PC-9 (cell line): ENCODE data around the gene UGDH. TPM values are rescaled to one million over a fixed set of nuclear protein-coding genes. Genes with fewer than 3 reads are reported as not detected.

Experiments used
- BruUV-seq: library from RNA; stranded (reverse); fragments of 400-500 nt; replicated peaks from 2 replicates; lab custom pipeline; 2021; lab: Mats Ljungman, UMichigan
- CTCF ChIA-PET: fragments of 300-600 bp; sonication (Branson Sonifier 250); formaldehyde crosslinking; loops from one replicate; lab custom pipeline; 2022; ENCODE audit warnings: antibody characterized with exemption; lab: Charles Lee
- POLR2A ChIA-PET: fragments of 300-600 bp; sonication (Branson Sonifier 250); formaldehyde crosslinking; loops from one replicate; lab custom pipeline; 2022; ENCODE audit warnings: antibody characterized with exemption; ENCODE audit not compliant: unreplicated experiment; lab: Charles Lee
- DNase-seq, 2 experiments: peaks; one replicate each; pipeline versions ENCODE4 v3.0.0 to v3.0.0-alpha.2; 2015 to 2022; ENCODE audit warnings: mixed read lengths in 1 of 2
- H2AFZ ChIP-seq: fragments of 200-600 bp; sonication (generic); 2 replicates; pipeline ENCODE4 v1.8.1; 2017; ENCODE audit warnings: antibody characterized with exemption
- H3F3A ChIP-seq: fragments of 200-600 bp; sonication (generic); 2 replicates; pipeline ENCODE4 v1.8.1; 2017; ENCODE audit warnings: antibody characterized with exemption, mild to moderate bottlenecking, low read depth; ENCODE audit not compliant: insufficient read depth
- H3K27ac ChIP-seq: fragments of 200-600 bp; sonication (generic); 2 replicates; pipeline ENCODE4 v1.6.1; 2016; ENCODE audit warnings: mixed run types
- H3K27me3 ChIP-seq: fragments of 200-600 bp; sonication (generic); 2 replicates; pipeline ENCODE4 v1.6.1; 2016; ENCODE audit warnings: low read depth, mixed run types; ENCODE audit not compliant: insufficient read depth
- H3K36me3 ChIP-seq: fragments of 200-600 bp; sonication (generic); 2 replicates; pipeline ENCODE4 v1.6.1; 2016; ENCODE audit warnings: low read depth, mixed run types
- H3K4me1 ChIP-seq: fragments of 200-600 bp; sonication (generic); replicated peaks from 2 replicates; pipeline ENCODE4 v1.6.1; 2016; ENCODE audit warnings: mixed run types; ENCODE audit not compliant: insufficient read depth
- H3K4me2 ChIP-seq: fragments of 200-600 bp; sonication (generic); 2 replicates; pipeline ENCODE4 v1.6.1; 2017; ENCODE audit warnings: mixed run types
- H3K4me3 ChIP-seq: fragments of 200-600 bp; sonication (generic); 2 replicates; pipeline ENCODE4 v1.6.1; 2016; ENCODE audit warnings: mixed run types
- H3K79me2 ChIP-seq: fragments of 200-600 bp; sonication (generic); 2 replicates; pipeline ENCODE4 v1.6.1; 2017; ENCODE audit warnings: low read depth, mixed run types
- H3K9me2 ChIP-seq: fragments of 200-600 bp; sonication (generic); 2 replicates; pipeline ENCODE4 v1.8.1; 2017; ENCODE audit warnings: mild to moderate bottlenecking; ENCODE audit not compliant: insufficient read depth
- H3K9me3 ChIP-seq: fragments of 200-600 bp; sonication (generic); 2 replicates; pipeline ENCODE4 v1.8.1; 2016; ENCODE audit warnings: low read depth; ENCODE audit not compliant: insufficient read depth
- H4K20me1 ChIP-seq: fragments of 200-600 bp; sonication (generic); 2 replicates; pipeline ENCODE4 v1.8.1; 2017; ENCODE audit not compliant: insufficient read depth
- CTCF ChIP-seq: fragments of 200-600 bp; sonication (generic); conservative IDR thresholded peaks from 2 replicates; pipeline ENCODE4 v1.6.1; 2017; ENCODE audit warnings: mixed run types, antibody characterized with exemption, mild to moderate bottlenecking, moderate library complexity
- EZH2 ChIP-seq: fragments of 200-600 bp; sonication (generic); IDR thresholded peaks from 2 replicates; pipeline ENCODE4 v1.8.0; 2017; ENCODE audit warnings: antibody characterized with exemption, low read depth
- intact Hi-C: fragments of 100-400 bp; cut with micrococcal nuclease; formaldehyde crosslinking; loops from one replicate; pipeline ENCODE4 v1.10.0; 2022; ENCODE audit not compliant: unreplicated experiment
- total RNA-seq: library from RNA; stranded (reverse); gene quantifications from 2 replicates; pipeline ENCODE4 v1.2.3, GENCODE V29; 2021

The UGDH gene
- total RNA-seq, 1 experiment from 2014 or later = 98.5 TPM

GRCh38 chr4:39450618-39451017 lies 76.6 kb downstream of the UGDH start:
- CTCF ChIA-PET = no interaction called here
- H3K4me3 ChIP-seq = no peak overlapping the region
- no peak overlapping the region for H3K4me2 ChIP-seq
- H2AFZ ChIP-seq = no peak overlapping the region
- peaks cover 47% of the 10 kb centered on the region for H3K36me3 ChIP-seq
- POLR2A ChIA-PET = interaction anchor here (0.7 kb wide), 1 partner anchor 25 kb away, joined by 3 read pairs; no protein-coding TSS in a partner anchor
- no peak for DNase-seq
- no peaks in the 10 kb centered on the region for H3K27me3 ChIP-seq
- peaks cover 17% of the 10 kb centered on the region for H3K79me2 ChIP-seq
- intact Hi-C loops = loop anchor here (10.0 kb wide), 1 partner anchor 576 kb away; no protein-coding TSS in a partner anchor
- peaks cover 82% of the 10 kb centered on the region for H3F3A ChIP-seq
- TF ChIP-seq CTCF = no peak
- TF ChIP-seq EZH2 = no peak
- H3K9me2 ChIP-seq = no peaks in the 10 kb centered on the region
- H3K27ac ChIP-seq = peak overlapping the region; percentile 13; the same call in 1 of the 2 replicates
- BruUV-seq = no TSS peak
- no peaks in the 10 kb centered on the region for H3K4me1 ChIP-seq
- H4K20me1 ChIP-seq = peaks cover 62% of the 10 kb centered on the region
- H3K9me3 ChIP-seq = no peaks in the 10 kb centered on the region

Other genes starting within 250 kb of the UGDH start
- 52.3 and 65.7 TPM in 2 replicates for gene RFC1, start 161.1 kb downstream of the UGDH start, total RNA-seq
- gene KLB, start 120.5 kb downstream of the UGDH start, total RNA-seq = not detected in 2 replicates
- gene RPL9, start 68.5 kb downstream of the UGDH start, total RNA-seq = 792 and 1,023 TPM in 2 replicates
- gene LIAS, start 68.4 kb downstream of the UGDH start, total RNA-seq = 16.3 and 16.4 TPM in 2 replicates
- gene SMIM14, start 111.4 kb upstream of the UGDH start, total RNA-seq = 64.1 and 71.2 TPM in 2 replicates
- gene UBE2K, start 170.7 kb upstream of the UGDH start, total RNA-seq = 89.4 and 129 TPM in 2 replicates